DMS114 treated with DMSO at 0.1 percent for 48 hours (cell line): Measurements from ENCODE around the gene MCOLN2.
"Not testable (repeated sequence)": the region's sequence is repeated elsewhere in the genome, so short reads cannot be mapped to it uniquely, and the experiment has no call there.

ENCODE experiments used
- DNase-seq: peaks from one replicate; lab custom pipeline; 2025; ENCODE audit not compliant: unreplicated experiment; lab: John Stamatoyannopoulos, UW

The MCOLN2 gene

DNA sequence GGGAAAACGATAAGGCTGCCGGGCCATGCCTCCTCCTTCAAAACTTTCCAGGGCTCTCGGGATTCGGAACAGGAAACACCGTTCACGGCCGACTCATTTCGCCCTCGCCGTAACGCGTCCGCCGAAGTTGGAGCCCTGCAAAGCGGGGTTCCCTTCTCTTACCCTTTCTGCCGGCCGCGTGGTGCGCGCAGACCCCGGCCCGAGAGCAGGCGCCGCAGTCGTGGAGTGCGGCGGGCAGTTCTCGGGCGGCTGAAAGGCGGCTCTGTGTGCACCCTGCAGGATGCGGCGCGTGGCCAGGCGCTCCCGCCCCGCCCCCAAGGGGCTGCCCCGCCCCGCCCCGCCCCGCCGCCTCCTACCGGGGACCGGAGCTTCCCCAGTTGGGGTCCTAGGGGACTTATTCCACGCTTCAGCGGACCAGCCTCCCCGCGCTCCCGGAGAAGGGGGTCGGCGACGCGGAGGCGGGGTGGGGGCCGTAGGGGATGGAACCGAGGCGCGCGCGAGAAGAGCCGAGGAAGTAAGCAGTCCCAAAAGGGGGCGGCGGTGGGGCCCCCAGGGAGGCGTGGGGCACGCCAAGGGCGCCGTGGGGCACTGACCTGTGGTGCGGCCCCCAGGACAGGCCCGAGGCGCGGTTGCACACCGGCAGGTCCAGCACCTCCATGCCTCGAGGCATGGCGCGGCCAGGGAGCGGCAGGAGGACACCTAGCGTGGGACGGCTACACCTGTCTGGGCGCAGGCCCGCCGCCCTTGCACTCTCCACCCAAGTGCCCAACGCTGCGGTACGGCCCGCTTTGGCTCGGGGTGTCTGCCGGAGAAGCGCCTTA lies at the start of gene MCOLN2:
Gene MCOLN2, minus strand, starts transcription at position 268 of the 821 bp plus-strand sequence. Its CDS starts 241 bp downstream, at position 27.
- DNase-seq = peak; percentile 41

- no peak for DNase-seq
Measured at GRCh38 chr1:85042413-85042812, 45.5 kb upstream of the MCOLN2 start.

DNA sequence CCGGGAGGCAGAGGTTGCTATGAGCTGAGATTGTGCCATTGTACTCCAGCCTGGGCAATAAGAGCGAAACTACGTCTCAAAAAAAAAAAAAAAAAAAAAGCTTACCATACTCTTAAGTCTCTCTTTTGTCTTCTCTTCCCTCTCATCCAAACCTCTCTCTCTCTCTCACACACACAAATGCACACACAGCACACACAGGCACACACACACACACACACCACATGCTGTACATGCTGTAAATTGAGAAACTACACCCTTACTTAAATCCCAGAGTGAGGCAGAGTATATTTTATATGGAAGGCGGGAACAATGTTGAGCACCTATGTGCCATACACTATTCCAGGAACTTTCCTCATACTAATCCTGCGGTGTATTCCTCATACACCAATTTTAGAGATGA lies 44.9 kb upstream of the MCOLN2 start:
- no peak for DNase-seq

DNA sequence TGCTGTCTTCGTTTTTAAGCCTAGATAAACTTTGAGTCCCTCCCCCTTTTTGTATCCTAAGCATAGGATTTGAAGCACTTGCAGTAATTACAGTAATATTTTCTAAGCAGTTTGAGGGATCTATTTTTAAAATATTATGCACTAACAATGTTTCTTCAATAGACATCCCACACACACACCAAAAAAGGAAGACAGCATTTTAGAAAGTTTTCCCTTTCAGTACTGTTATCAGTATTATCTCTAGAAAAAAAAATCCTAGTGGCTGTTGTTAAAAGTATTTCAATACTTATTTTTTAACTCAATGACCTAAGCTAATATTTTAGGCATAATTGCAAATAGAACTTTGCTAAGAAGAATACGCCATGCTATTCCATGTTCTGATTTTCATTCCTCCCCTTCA lies 36.3 kb upstream of the MCOLN2 start:
- no peak for DNase-seq

- no peak for DNase-seq
Measured at GRCh38 chr1:85030536-85030935, 33.6 kb upstream of the MCOLN2 start.

- DNase-seq = no peak
Measured at GRCh38 chr1:85028151-85028550, 31.2 kb upstream of the MCOLN2 start.

GRCh38 chr1:85027242-85027983 lies 30.5 kb upstream of the MCOLN2 start:
- DNase-seq = peak; percentile 64

DNA sequence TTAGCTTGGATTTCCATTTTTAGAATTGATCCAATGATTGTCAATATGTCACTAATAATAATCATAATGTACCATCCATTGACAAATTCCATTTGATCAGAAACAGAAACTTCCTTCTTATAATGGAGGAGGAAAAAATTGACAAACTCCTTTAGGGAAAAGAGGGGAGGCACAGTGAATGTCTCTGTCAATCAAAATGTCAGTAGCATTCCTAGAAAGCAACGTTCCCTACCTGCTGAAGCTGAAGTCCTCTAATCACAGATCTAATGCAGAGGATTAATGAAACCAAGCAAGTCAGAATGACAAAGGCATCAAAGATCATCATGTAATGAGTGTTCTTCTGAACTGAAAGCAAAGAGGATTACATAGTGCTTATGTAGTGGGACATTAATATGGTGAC lies 29.0 kb upstream of the MCOLN2 start:
- no peak for DNase-seq

GRCh38 chr1:85024736-85025135 lies 27.8 kb upstream of the MCOLN2 start:
- DNase-seq = no peak

DNA sequence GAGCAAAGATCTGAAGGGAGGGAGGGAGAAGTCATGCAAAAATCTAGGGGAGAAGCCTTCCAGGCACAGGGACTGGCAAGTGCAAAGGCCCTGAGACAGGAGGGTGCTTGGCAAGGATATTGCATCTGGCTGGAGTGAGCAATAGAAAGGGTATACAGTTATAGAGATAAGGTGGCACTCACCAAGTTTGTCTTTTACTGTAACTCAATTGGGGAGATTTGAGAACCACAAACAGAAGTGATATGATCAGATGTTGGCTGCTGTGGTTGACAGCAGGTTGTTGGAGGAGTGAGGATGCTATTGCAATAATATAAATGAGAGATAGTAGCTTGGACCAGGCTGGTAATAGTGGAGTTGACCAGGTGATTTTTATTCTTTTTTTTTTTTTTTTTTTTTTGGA lies 25.8 kb upstream of the MCOLN2 start:
- DNase-seq = no peak

DNA sequence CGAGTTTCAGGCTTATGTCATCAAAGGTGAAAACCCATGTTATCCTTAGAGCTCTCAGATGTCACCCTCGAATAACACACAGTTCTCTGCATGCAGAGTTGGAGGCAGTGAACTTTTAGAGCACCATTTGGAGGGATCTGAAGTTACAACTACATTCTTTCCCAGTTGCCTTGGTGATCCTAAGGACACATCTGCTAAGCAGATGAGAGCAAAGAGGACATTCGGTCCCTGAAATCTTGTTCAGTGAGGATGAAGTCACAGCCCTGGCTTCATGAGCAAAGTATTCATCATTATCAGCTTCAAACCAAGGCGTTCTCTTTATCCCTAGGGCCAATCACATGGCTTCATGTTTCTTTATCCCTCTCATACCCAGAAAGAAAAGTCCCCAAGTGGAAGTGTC lies 23.1 kb upstream of the MCOLN2 start:
- DNase-seq = no peak

GRCh38 chr1:85015826-85016225 lies 18.9 kb upstream of the MCOLN2 start:
- no peak for DNase-seq

GRCh38 chr1:85005641-85006040 lies 8.7 kb upstream of the MCOLN2 start:
- DNase-seq = not testable (repeated sequence)

DNA sequence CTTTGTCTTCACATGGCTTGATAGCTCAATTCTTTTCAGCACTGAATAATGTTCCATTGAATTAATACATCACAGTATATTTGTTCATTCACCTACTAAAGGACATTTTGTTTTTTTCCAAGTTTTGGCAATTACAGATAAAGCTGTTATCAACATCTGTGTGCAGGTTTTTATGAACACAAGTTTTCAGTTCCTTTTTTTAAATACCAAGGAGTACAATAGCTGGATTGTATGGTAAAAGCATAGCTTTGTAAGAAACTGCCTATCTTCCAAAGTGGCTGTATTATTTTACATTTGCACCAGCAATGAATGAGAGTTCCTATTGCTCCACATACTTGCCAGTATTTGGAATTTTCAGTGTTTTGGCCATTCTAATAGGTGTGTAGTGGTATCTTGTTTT lies 4.8 kb upstream of the MCOLN2 start:
- no peak for DNase-seq

GRCh38 chr1:84998642-84999280 lies 1.8 kb upstream of the MCOLN2 start:
- no peak for DNase-seq

DNA sequence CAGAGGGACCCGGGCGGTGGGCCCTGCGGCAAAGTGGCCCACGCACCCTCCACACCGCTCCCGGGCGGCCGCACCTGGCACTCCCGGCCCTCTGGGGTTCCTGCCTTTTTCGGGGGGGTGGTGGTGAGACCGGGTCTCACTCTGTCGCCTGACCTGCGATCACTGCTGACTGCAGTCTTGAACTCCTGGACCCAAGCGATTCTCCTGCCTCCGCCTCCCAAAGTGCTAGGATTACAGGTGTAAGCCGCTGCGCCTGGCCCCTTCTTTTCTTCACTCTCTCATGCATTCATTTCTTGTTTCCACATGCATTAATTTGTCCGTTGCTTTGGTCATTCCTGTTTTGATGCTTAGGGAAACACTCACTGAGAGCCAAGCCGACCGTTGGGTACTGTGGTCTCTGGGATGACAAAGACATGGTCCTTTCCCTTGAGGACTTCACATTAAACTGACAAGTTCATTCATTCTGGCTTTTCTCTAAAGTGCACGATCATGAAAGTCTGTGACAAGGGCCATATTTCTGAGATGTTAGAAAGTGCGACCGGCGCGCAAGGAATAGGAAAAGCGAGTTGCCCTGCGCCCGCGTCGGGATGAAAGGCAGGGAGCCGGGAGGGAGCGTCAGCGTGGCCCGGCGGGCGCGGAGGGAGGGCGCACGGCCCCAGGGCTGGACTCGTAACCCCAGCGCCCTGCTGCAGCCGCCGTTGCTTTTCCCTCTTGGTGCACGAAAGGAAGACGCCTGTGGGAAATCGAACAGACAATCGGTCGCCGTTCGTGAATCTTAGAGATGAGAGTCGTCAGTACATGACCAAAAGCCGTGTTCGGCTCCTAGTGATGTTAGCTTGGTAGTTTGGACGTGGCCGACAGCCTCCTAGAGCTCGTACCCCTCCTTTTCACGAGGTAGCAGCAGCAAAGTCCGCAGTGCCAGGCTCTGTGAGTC lies 1.0 kb upstream of the MCOLN2 start:
- peak; percentile 25 for DNase-seq

- no peak for DNase-seq
Measured at GRCh38 chr1:84995484-84996334, 1.2 kb downstream of the MCOLN2 start.

- no peak for DNase-seq
Measured at GRCh38 chr1:84991097-84991920, 5.6 kb downstream of the MCOLN2 start.

DNA sequence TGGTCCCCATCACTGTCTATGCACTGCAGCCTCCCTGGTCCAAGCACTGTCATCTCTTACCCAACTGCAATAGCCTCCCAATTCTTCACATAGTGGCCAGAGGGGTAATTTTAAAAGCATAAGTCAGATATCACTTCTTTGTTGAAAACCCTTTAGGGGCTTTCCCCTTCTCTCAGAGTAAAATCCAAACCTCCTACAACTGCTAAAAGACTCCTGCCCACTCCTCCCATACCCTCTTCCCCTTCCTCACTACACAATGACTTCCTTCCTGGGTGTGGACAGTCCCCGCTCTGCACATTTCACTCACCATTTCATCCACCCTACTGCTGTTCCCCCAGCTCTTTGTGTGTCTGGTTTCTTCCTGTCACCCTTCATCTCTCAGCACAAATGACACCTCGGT lies 8.3 kb downstream of the MCOLN2 start:
- DNase-seq = no peak
